Measurements from ENCODE around the gene KRTAP10-1.

KRTAP10-1 gene

DNA sequence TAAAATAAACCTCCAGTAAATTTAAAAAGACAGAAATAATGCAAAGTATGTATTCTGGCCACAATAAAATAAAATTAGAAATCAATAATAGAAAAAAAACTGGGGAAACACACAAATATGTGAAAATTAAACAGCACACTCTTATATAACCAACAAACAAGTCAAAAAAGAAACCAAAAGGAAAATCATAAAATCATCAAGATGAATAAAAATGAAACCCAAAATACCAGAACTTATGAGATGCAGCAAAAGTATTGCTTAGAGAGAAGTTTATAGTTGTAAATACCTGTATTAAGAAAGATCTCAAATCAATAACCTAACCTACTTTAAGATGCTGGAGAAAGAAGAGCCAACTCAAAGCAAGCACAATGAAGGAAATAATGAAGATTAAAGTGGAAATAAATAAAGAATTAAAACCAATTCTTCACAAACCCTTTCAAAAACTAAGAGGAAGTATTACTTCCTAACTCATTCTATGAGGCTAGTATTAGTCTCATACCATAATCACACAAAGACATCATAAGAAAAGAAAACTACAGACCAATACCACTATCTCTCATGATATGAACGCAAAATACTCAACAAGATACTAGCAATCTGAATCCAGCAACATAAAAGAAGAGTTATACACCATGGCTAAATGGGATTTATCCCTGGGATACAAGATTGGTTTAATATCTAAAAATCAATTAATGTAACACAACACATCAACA is 25.0 kb upstream of the KRTAP10-1 start:
- TF ChIP-seq GATA3 (IDR thresholded peaks at IDR 0.05; ENCODE audit: low read depth, low read length), result no peak
- TF ChIP-seq GATA2 (IDR thresholded peaks at IDR 0.05; ENCODE audit: low read depth, low read length), result no peak

- TF ChIP-seq GATA2 (IDR thresholded peaks at IDR 0.05; ENCODE audit: low read depth, low read length) (no peak), GATA3 (IDR thresholded peaks at IDR 0.05; ENCODE audit: low read depth, low read length) (no peak)
These were observed 24.1 kb upstream of the KRTAP10-1 start for GRCh38 chr21:44564099-44564498.

DNA sequence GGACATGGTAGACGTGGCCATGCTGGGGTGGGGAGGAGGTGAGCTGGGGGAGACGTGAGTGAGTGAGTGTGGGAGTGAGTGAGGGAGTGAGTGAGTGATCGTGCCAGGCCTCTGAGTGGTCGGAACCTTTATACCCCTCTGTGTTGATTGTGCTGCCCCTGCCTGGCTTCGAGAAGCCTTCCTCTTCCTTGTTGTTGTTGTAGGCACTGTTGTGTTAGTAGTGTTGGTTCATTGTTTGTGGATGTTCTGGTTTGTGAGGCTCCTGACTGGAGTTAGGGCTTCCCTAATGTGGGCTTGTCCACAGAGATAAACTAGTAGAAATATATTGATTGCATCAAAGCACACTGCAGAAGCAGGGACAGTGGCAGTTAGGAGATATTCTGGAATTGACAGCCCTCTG is 18.7 kb upstream of the KRTAP10-1 start, which contains the start of gene KRTAP10-3:
TSS of gene KRTAP10-3 (minus strand) at position 101 of the 400 bp plus-strand sequence. CDS start at position 21, 80 bp downstream.
- TF ChIP-seq GATA3 (IDR thresholded peaks at IDR 0.05; ENCODE audit: low read depth, low read length), result no peak
- no peak for TF ChIP-seq GATA2 (IDR thresholded peaks at IDR 0.05; ENCODE audit: low read depth, low read length)

DNA sequence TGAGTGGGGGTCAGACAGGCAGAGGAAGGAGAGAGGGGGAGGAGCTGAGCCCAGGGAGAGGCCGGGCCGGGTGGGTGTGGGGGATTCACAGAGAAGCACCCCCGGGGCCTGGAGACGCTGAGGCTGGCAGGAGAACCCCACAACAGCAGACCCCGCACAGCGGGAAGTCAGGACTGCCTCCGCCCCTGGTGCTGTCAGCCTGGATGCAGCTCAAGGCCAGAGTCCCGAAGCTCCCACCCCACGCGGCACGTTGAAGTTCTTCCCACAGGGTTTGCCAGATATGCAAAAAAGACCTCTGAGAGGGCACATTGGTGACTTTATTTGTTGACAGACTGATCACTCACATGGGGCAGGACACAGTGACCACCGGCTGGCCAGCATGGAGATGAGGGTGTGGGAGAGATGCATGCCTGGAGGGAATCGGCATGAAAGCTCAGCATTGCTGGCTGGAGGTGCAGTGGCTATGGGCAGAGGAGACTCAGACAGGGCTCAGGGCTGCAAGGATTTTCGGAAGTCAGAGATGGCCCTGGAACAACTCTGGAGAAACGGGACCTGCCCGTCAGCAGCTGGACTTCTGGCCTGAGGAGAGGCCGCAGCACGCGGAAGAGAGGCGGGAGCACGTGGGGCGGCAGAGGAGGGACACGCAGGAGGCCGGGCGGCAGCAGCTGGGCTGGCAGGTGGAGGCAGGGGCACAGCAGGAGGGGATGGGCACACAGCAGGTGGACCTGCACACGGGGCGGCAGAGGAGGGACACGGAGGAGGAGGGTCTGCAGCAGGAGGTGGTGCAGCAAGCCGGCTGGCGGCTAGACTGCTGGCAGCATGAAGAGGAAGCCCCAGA is 17.7 kb upstream of the KRTAP10-1 start:
- TF ChIP-seq GATA3 (IDR thresholded peaks at IDR 0.05; ENCODE audit: low read depth, low read length), result no peak
- TF ChIP-seq GATA2 (IDR thresholded peaks at IDR 0.05; ENCODE audit: low read depth, low read length), result no peak

GRCh38 chr21:44556879-44557278 is 16.9 kb upstream of the KRTAP10-1 start:
- no peak for TF ChIP-seq GATA3 (IDR thresholded peaks at IDR 0.05; ENCODE audit: low read depth, low read length)

- TF ChIP-seq GATA3 (IDR thresholded peaks at IDR 0.05; ENCODE audit: low read depth, low read length) (no peak), GATA2 (IDR thresholded peaks at IDR 0.05; ENCODE audit: low read depth, low read length) (no peak)
These were observed 15.3 kb upstream of the KRTAP10-1 start for GRCh38 chr21:44555200-44555875.

- TF ChIP-seq GATA2 (IDR thresholded peaks at IDR 0.05; ENCODE audit: low read depth, low read length), result no peak
- TF ChIP-seq GATA3 (IDR thresholded peaks at IDR 0.05; ENCODE audit: low read depth, low read length), result no peak
These were observed 12.7 kb upstream of the KRTAP10-1 start for GRCh38 chr21:44552681-44553080.

DNA sequence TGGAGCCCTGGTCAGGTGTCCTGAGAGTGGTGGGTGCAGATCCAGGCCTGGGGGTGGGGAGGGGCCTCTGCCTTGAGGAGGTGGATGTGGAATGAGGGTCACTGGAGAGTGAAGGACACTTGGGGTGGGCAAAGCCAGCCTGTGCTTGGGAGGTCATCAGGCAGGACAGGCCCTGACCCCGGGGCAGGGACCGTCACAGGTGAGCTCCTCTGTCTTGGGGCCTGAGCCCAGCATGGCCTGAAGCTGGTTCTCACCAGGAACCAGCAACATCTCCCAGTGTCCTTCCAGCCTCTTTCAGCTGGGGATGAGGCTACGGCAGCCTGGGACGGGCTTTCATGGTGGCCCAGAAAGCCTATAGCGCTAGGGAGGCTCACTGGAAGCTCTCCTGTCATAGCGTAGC is 12.1 kb upstream of the KRTAP10-1 start:
- TF ChIP-seq GATA3 (IDR thresholded peaks at IDR 0.05; ENCODE audit: low read depth, low read length) (no peak), GATA2 (IDR thresholded peaks at IDR 0.05; ENCODE audit: low read depth, low read length) (no peak)

- no peak for TF ChIP-seq GATA2 (IDR thresholded peaks at IDR 0.05; ENCODE audit: low read depth, low read length)
- TF ChIP-seq GATA3 (IDR thresholded peaks at IDR 0.05; ENCODE audit: low read depth, low read length), result no peak
These were observed 11.5 kb upstream of the KRTAP10-1 start, which contains the start of gene KRTAP10-2 for GRCh38 chr21:44551340-44551961. Gene KRTAP10-2, minus strand, starts transcription at chr21:44551505. Its CDS starts 47 bp downstream, at chr21:44551458.

DNA sequence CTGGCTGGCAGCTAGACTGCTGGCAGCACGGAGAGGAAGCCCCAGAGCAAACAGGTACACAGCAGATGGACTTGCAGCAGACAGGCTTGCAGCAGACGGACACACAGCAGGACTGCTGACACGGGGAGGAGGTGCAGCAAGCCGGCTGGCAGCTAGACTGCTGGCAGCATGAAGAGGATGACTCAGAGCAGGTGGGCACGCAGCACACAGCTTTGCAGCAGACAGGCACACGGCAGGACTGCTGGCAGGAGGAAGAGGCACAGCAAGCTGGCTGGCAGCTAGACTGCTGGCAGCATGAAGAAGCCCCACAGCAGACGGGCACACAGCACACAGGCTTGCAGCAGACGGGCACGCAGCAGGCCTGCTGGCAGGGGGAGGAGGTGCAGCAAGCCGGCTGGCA is 10.8 kb upstream of the KRTAP10-1 start:
- no peak for TF ChIP-seq GATA3 (IDR thresholded peaks at IDR 0.05; ENCODE audit: low read depth, low read length)
- TF ChIP-seq GATA2 (IDR thresholded peaks at IDR 0.05; ENCODE audit: low read depth, low read length), result no peak

DNA sequence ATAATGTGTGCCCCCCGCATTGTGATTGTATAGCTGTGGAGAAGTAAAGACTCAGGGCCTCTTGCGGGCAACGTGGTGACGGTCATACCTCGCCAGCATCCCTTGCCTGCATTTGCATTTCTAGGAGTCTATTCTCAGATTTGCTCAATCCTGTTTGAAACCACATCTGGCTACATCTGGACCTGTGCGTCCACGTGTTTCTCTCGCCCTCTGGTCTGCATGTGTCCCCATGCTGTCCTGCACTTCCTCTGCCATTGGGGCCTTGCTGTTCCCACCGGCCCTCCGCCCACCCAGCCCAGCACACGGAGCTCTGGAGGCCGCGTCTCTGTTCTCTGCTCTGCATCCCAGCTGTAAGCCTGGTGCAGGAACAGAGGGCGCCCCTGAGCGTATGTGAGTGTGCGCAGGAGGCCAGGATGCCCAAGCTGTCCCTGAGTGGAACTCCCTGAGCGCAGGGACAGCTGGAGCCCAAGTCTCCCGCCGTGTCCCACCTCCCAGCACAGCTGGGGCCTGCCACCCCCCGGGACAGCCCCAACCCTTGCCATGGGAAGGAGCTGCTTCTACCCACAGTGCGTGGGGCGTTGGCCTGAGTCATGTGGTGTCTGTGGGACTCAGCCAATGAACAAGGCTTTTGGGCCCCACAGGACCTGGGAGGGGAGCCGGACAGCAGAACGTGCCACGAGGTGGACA is 9.7 kb upstream of the KRTAP10-1 start:
- TF ChIP-seq GATA2 (IDR thresholded peaks at IDR 0.05; ENCODE audit: low read depth, low read length), result no peak
- TF ChIP-seq GATA3 (IDR thresholded peaks at IDR 0.05; ENCODE audit: low read depth, low read length), result no peak

GRCh38 chr21:44548922-44549321 is 8.9 kb upstream of the KRTAP10-1 start:
- TF ChIP-seq GATA3 (IDR thresholded peaks at IDR 0.05; ENCODE audit: low read depth, low read length) (no peak), GATA2 (IDR thresholded peaks at IDR 0.05; ENCODE audit: low read depth, low read length) (no peak)

- TF ChIP-seq GATA3 (IDR thresholded peaks at IDR 0.05; ENCODE audit: low read depth, low read length) (no peak), GATA2 (IDR thresholded peaks at IDR 0.05; ENCODE audit: low read depth, low read length) (no peak)
These were observed 8.4 kb upstream of the KRTAP10-1 start for GRCh38 chr21:44548381-44548780.
